Measurements from ENCODE around the gene ZRANB1. TPM values are rescaled to one million over a fixed set of nuclear protein-coding genes. Genes with fewer than 3 reads are reported as not detected.
"Not testable (repeated sequence)": the region's sequence is repeated elsewhere in the genome, so short reads cannot be mapped to it uniquely, and the experiment has no call there.

The ZRANB1 gene
- total RNA-seq, 2 experiments from 2014 or later, result 9.8 to 11.5 TPM

DNA sequence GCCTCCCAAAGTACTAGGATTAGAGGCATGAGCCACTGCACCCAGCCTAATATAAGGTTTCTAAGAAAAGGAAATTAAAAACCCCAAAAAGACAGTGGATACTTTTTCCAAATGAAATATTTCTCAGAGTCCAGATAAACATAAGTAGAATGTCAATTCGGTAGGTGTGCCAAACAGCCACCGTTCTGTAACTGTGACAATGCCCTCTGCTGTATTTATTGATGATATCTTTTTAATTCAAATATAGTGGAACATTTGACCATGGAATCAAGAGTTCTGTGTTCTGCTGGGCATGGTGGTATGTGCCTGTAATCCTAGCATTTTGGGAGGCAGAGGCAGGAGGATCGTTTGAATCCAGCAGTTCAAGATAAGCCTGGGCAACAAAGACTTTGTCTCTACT, 28.8 kb upstream of the ZRANB1 start:
- no peak for DNase-seq
- CTCF ChIA-PET, result no interaction called here

DNA sequence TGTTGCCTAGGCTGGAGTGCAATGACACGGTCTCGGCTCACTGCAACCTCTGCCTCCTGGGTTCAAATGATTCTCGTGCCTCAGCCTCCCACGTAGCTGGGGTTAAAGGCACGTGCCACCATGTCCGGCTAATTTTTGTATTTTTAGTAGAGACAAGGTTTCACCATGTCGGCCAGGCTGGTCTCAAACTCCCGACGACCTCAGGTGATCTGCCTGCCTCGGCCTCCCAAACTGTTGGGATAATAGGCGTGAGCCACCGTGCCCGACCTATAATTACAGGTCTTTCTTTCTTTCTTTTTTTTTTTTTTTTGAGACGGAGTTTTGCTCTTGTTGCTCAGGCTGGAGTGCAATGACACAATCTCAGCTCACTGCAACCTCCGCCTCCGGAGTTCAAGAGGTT, 27.5 kb upstream of the ZRANB1 start:
- H3K9me3 Mint-ChIP-seq (ENCODE audit: low read depth); ATAC-seq; H3K36me3 Mint-ChIP-seq; DNase-seq; H3K27ac Mint-ChIP-seq; H3K4me3 Mint-ChIP-seq: not testable (repeated sequence)
- Mint-ChIP-seq H3K4me1 (peaks cover 27% of the 10 kb centered on the region), H3K27me3 (peaks cover 19% of the 10 kb centered on the region)
- CTCF ChIA-PET, result interaction anchor here (2.0 kb wide), 1 partner anchor 78 kb away, joined by 6 read pairs; no protein-coding TSS in a partner anchor

More for the DNA sequence above, 28.8 kb upstream of the ZRANB1 start:
- Mint-ChIP-seq H3K9me3 (ENCODE audit: low read depth) (no peaks in the 10 kb centered on the region), H3K27ac (no peak overlapping the region), H3K4me1 (peaks cover 19% of the 10 kb centered on the region), H3K27me3 (peaks cover 21% of the 10 kb centered on the region), H3K4me3 (no peak overlapping the region), H3K36me3 (peaks cover 2% of the 10 kb centered on the region)
- ATAC-seq, result no peak

DNA sequence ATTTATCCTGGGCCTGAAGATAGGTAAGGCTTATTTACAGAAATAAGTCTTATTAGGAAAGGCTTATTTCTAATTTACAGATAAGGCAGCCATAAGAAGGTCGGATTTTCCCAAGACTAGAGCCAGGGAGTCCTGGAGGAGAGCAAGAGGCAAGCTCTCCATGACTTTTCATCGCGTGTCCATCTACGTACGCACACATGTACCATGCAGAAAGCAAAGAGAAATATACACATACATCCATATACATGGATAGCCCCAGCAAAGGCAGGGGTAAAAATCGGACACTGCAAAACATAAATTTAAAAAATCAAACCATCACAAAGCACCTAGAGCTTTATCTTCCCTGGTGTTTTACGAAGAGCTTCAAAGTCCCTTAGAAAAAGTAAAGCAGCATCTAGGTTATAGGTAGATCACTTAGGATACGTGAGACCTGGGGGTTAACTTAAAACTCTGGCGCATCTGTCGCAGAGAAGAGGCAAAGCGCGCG, 25.8 kb upstream of the ZRANB1 start:
- Mint-ChIP-seq H3K4me1 (peaks cover 33% of the 10 kb centered on the region), H3K4me3 (peak overlapping the region; percentile 86), H3K27me3 (peaks cover 13% of the 10 kb centered on the region), H3K9me3 (ENCODE audit: low read depth) (no peaks in the 10 kb centered on the region), H3K36me3 (peaks cover 4% of the 10 kb centered on the region), H3K27ac (peak overlapping the region; percentile 88)
- ATAC-seq (peak; percentile 1), DNase-seq (no peak)
- CTCF ChIA-PET, result interaction anchor here (0.7 to 2.0 kb wide), 4 partner anchors 10 to 175 kb away, joined by 3 to 6 read pairs (median 4); no protein-coding TSS in a partner anchor

DNA sequence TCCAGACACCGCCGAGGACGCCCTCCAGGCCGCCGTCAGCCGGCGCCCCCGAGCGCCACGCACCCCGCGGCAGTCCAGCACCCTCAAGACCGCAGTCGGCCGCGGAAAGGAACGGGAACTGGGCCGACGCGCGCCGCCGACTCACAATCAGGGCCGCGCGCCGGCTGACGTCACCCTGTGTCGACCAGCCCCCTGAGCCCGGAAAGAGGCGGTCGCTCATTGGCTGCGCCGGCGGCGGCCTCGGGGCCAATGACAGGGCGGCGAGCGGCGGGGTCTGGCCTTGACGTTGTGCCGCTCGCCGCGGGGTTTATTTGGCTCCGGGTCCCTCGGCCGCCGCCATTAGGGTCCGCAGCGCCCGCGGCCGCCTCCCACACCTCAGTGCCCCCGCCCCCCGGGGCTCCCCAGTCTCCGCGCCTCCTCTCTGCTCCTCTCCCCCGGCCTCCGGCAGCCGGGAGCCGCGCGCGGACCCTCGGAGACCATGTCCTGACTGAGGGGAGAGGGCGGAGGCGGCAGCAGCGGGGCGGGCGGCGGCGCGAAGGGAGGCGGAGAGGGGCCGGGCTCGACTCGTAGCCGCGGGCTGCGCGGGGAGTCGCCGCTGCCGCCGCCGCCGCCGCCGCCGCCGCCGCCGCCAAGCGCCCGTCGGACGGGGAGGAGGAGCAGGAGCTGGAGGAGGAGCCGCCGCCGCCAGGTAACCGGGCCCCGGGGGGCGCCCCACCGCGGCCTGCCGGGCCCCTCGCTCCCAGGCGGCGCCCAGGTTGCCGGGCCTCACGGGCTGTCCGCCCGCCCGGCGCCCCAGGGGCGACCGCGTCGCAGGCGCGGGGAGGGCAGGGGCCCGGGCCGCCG, 25.1 kb upstream of the ZRANB1 start:
- CTCF ChIA-PET, result interaction anchor here (1.2 to 1.9 kb wide), 4 partner anchors 37 to 176 kb away, joined by 3 to 6 read pairs (median 4); no protein-coding TSS in a partner anchor
- Mint-ChIP-seq H3K27ac (peak overlapping the region; percentile 88), H3K36me3 (peaks cover 4% of the 10 kb centered on the region), H3K4me3 (peak overlapping the region; percentile 92), H3K9me3 (ENCODE audit: low read depth) (no peaks in the 10 kb centered on the region), H3K4me1 (peaks cover 31% of the 10 kb centered on the region), H3K27me3 (peaks cover 7% of the 10 kb centered on the region)
- peak; percentile 97 for DNase-seq
- ATAC-seq, result peak; percentile 96

GRCh38 chr10:124917428-124918190, 24.3 kb upstream of the ZRANB1 start:
- Mint-ChIP-seq H3K9me3 (ENCODE audit: low read depth) (no peaks in the 10 kb centered on the region), H3K27me3 (peaks cover 2% of the 10 kb centered on the region), H3K4me3 (peak overlapping the region; percentile 92), H3K4me1 (peaks cover 28% of the 10 kb centered on the region), H3K36me3 (peaks cover 4% of the 10 kb centered on the region), H3K27ac (peak overlapping the region; percentile 91)
- CTCF ChIA-PET, result interaction anchor here (1.2 to 1.3 kb wide), 2 partner anchors 75 to 169 kb away, joined by 3 to 4 read pairs; no protein-coding TSS in a partner anchor
- ATAC-seq (peak; percentile 4), DNase-seq (peak; percentile 60)

DNA sequence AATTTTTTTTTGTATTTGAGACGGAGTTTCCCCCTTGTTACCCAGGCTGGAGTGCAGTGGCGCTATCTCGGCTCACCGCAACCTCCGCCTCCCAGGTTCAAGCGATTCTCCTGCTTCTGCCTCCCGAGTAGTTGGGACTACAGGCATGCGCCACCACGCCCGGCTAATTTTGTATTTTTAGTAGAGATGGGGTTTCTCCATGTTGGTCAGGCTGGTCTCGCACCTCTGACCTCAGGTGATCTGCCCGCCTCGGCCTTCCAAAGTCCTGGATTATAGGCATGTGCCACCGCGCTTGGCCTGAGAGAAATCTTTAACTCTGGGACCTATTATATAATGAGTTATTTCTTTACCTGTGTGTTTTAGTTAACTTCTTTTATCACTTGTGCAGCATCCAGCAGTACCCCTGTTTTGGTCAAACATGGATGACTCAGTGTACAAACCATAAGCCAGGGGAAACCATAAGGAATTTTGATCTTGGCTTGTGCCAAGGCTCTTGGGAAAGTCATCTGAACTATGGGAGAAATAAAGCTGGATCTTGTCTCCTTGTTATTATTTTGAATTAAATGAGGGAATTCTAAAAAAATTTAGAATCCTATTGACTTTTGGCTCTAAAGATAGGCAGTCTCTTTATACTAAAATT, 23.6 kb upstream of the ZRANB1 start:
- H3K4me3 Mint-ChIP-seq, result peak overlapping the region; percentile 92
- H3K9me3 Mint-ChIP-seq (ENCODE audit: low read depth), result no peaks in the 10 kb centered on the region
- CTCF ChIA-PET, result interaction anchor here (1.0 to 1.3 kb wide), 2 partner anchors 12 to 74 kb away, joined by 3 read pairs; no protein-coding TSS in a partner anchor
- H3K4me1 Mint-ChIP-seq, result peaks cover 28% of the 10 kb centered on the region
- DNase-seq, result no peak
- H3K36me3 Mint-ChIP-seq, result peaks cover 4% of the 10 kb centered on the region
- no peaks in the 10 kb centered on the region for H3K27me3 Mint-ChIP-seq
- ATAC-seq, result no peak
- peak overlapping the region; percentile 91 for H3K27ac Mint-ChIP-seq

- Mint-ChIP-seq H3K4me1 (peaks cover 28% of the 10 kb centered on the region), H3K9me3 (ENCODE audit: low read depth) (no peaks in the 10 kb centered on the region), H3K36me3 (peaks cover 7% of the 10 kb centered on the region), H3K27ac (no peak overlapping the region), H3K4me3 (peak overlapping the region; percentile 92), H3K27me3 (no peaks in the 10 kb centered on the region)
- CTCF ChIA-PET, result interaction anchor here (1.0 kb wide), 1 partner anchor 11 kb away, joined by 3 read pairs; no protein-coding TSS in a partner anchor
- ATAC-seq, result no peak
- DNase-seq, result no peak
These were observed 23.0 kb upstream of the ZRANB1 start for GRCh38 chr10:124918906-124919305.

DNA sequence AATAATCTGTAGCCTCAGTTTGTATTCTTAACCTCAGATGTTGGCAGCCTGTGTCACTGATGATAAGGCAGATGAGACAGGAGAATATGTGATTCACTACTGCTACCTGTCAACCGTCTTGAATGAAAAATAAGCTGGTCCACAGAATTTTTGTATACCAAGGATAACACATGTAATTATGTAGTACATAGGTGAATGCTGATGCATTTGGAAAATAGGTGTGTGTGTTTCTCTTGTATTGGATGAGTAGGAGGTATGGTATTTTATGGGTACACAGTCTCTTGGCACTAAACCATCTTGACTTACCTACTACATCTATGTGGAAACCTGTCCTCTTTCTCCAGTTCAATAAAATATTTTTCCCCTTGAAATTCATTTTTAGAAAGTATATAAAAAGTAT, 20.7 kb upstream of the ZRANB1 start:
- Mint-ChIP-seq H3K36me3 (peaks cover 9% of the 10 kb centered on the region), H3K4me1 (peaks cover 25% of the 10 kb centered on the region), H3K9me3 (ENCODE audit: low read depth) (no peaks in the 10 kb centered on the region), H3K27me3 (no peaks in the 10 kb centered on the region), H3K27ac (no peak overlapping the region), H3K4me3 (no peak overlapping the region)
- CTCF ChIA-PET, result no interaction called here
- ATAC-seq (no peak), DNase-seq (no peak)

GRCh38 chr10:124923684-124924083, 18.2 kb upstream of the ZRANB1 start:
- DNase-seq, result no peak
- peaks cover 14% of the 10 kb centered on the region for H3K36me3 Mint-ChIP-seq
- H3K9me3 Mint-ChIP-seq (ENCODE audit: low read depth), result no peaks in the 10 kb centered on the region
- peaks cover 13% of the 10 kb centered on the region for H3K4me1 Mint-ChIP-seq
- no peak for ATAC-seq
- no peak overlapping the region for H3K27ac Mint-ChIP-seq
- no peaks in the 10 kb centered on the region for H3K27me3 Mint-ChIP-seq
- no peak overlapping the region for H3K4me3 Mint-ChIP-seq
- CTCF ChIA-PET, result no interaction called here

DNA sequence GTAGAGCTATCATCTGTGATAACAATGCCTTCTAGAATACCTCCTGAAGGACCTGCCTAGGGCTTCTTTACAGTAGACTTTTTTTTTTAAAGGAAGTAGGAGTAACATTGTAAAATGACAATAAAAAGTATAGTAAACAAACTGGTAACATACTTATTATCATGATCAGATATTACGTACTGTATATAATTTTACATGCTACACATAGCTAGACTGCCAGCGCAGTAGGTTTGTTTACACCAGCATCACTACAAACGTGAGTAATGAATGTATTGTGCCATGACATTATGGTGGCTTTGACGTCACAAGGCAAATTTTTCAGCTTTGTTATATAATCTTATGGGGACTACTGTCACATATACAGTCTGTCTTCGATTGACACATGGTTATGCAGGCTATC, 15.4 kb upstream of the ZRANB1 start:
- ATAC-seq, result no peak
- peaks cover 4% of the 10 kb centered on the region for H3K4me1 Mint-ChIP-seq

DNA sequence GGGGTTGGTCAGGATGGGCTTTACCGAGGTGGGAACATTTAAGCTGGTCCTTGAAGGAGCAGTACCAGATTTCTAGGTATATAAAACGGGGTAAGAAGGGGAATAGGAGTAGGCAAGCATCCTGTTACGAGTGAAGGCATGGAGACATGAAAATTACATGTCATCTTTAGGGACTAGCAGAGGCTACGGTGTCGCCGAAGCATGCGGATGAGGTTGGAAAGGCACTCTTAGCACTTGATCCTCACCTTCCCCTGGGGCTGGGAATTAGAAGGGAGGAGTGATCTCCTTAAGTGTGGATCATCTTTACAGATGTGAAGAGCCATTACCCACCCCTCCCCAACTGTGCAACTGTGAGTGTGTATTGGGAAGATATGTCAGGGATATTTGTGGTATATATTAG, 13.8 kb upstream of the ZRANB1 start:
- Mint-ChIP-seq H3K36me3 (peaks cover 25% of the 10 kb centered on the region), H3K4me3 (no peak overlapping the region), H3K27ac (no peak overlapping the region), H3K9me3 (ENCODE audit: low read depth) (peaks cover 2% of the 10 kb centered on the region), H3K4me1 (peaks cover 4% of the 10 kb centered on the region), H3K27me3 (no peaks in the 10 kb centered on the region)
- CTCF ChIA-PET, result no interaction called here
- ATAC-seq (no peak), DNase-seq (no peak)

More for the DNA sequence above, 15.4 kb upstream of the ZRANB1 start:
- Mint-ChIP-seq H3K27ac (no peak overlapping the region), H3K36me3 (peaks cover 18% of the 10 kb centered on the region), H3K4me3 (no peak overlapping the region), H3K9me3 (ENCODE audit: low read depth) (no peaks in the 10 kb centered on the region), H3K27me3 (no peaks in the 10 kb centered on the region)
- no peak for DNase-seq
- CTCF ChIA-PET, result no interaction called here

DNA sequence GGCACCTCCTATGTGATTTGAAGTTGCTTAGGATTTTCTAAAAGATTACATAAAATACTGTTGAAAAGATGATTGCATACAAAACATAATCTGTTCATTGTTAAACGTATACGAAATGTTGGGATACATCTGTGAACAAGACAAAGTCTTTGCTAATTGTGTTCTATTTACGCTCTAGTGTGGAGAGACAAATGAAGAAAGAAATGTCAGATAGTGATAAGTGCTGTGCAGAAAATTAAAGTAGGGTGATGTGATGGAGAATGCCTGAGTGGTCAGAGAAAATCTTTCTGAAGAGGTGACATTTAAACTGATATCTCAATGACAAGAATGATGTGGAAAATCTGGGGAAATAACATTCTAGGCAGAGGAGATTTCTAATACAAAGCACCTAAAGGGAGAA, 13.4 kb upstream of the ZRANB1 start:
- CTCF ChIA-PET, result no interaction called here
- Mint-ChIP-seq H3K4me1 (peaks cover 4% of the 10 kb centered on the region), H3K27ac (no peak overlapping the region), H3K27me3 (no peaks in the 10 kb centered on the region), H3K9me3 (ENCODE audit: low read depth) (peaks cover 2% of the 10 kb centered on the region), H3K36me3 (peaks cover 24% of the 10 kb centered on the region), H3K4me3 (no peak overlapping the region)
- ATAC-seq (no peak), DNase-seq (no peak)

- Mint-ChIP-seq H3K4me1 (peaks cover 9% of the 10 kb centered on the region), H3K36me3 (peaks cover 10% of the 10 kb centered on the region), H3K27me3 (no peaks in the 10 kb centered on the region), H3K4me3 (no peak overlapping the region), H3K9me3 (ENCODE audit: low read depth) (peaks cover 2% of the 10 kb centered on the region), H3K27ac (peak overlapping the region; percentile 1)
- ATAC-seq, result no peak
- CTCF ChIA-PET, result no interaction called here
- DNase-seq, result no peak
These were observed 6.0 kb upstream of the ZRANB1 start for GRCh38 chr10:124935946-124936345.

Measured in activated CD8-positive, alpha-beta memory T cell treated with anti-CD3 and anti-CD28 coated beads, Interleukin-2, amount 10 ng/mL, durations not matched to agents 7 days and 5 days (primary cell).